Spleen (tissue), 11 donors: ENCODE results near the gene SCN4A. TPM values are rescaled to one million over a fixed set of nuclear protein-coding genes. Genes with fewer than 3 reads are reported as not detected.
A peak's percentile ranks its signal among the peaks of the same experiment; 100 is the strongest.
"Not testable (repeated sequence)": the region's sequence is repeated elsewhere in the genome, so short reads cannot be mapped to it uniquely, and the experiment has no call there.

Source experiments
- DNase-seq: peaks from one replicate; pipeline ENCODE4 v3.0.0-alpha.2; 2020
- H3K27ac ChIP-seq, 8 donors: fragments of 200-600 bp; sonication (generic) in 7 of 8; 1 replicate in 4 of 8; 2 replicates in 4 of 8; pipeline versions ENCODE4 v1.5.0 to v1.8.0; 2016 to 2021; ENCODE audit warnings: inconsistent platforms in 4 of 8, mild to moderate bottlenecking in 4 of 8, moderate library complexity in 1 of 8
- H3K27me3 ChIP-seq, 7 donors: fragments of 200-600 bp; sonication (generic) in 6 of 7; replicated peaks in 1 of 7; 1 replicate in 4 of 7; 2 replicates in 3 of 7; pipeline versions ENCODE4 v1.5.0 to v1.8.0; 2016 to 2021; ENCODE audit warnings: inconsistent platforms in 3 of 7, mild to moderate bottlenecking in 1 of 7
- H3K36me3 ChIP-seq, 6 donors: fragments of 200-600 bp; sonication (generic) in 5 of 6; 1 replicate in 4 of 6; 2 replicates in 2 of 6; pipeline versions ENCODE4 v1.5.0 to v1.8.0; 2016 to 2021; ENCODE audit warnings: inconsistent platforms in 2 of 6
- H3K4me1 ChIP-seq, 6 donors: fragments of 200-600 bp; sonication (generic) in 5 of 6; 1 replicate in 3 of 6; 2 replicates in 3 of 6; pipeline versions ENCODE4 v1.5.0 to v1.8.0; 2016 to 2021; ENCODE audit warnings: inconsistent platforms in 3 of 6
- H3K4me3 ChIP-seq, 8 donors: fragments of 200-600 bp; sonication (generic) in 7 of 8; 1 replicate in 4 of 8; 2 replicates in 4 of 8; pipeline versions ENCODE4 v1.5.0 to v1.8.0; 2016 to 2021; ENCODE audit warnings: inconsistent platforms in 4 of 8, mild to moderate bottlenecking in 4 of 8, moderate library complexity in 2 of 8
- H3K9me3 ChIP-seq, 8 donors: fragments of 200-600 bp; sonication (generic) in 7 of 8; 1 replicate in 4 of 8; 2 replicates in 4 of 8; pipeline versions ENCODE4 v1.5.0 to v1.8.0; 2016 to 2021; ENCODE audit warnings: inconsistent platforms in 4 of 8
- CTCF ChIP-seq, 11 experiments: fragments of 200-600 bp in 7 of 11; fragments of 450-650 bp in 4 of 11; sonication (generic) in 4 of 11; IDR thresholded peaks in 8 of 11; conservative IDR thresholded peaks in 3 of 11; 1 replicate in 7 of 11; 2 replicates in 4 of 11; pipeline versions ENCODE4 v1.4.0 to v1.8.0; 2016 to 2021; ENCODE audit warnings: antibody characterized with exemption in 11 of 11, inconsistent platforms in 4 of 11, mild to moderate bottlenecking in 1 of 11
- POLR2A ChIP-seq, 3 donors: fragments of 450-650 bp; IDR thresholded peaks; one replicate each; pipeline ENCODE4 v1.5.1; 2017; ENCODE audit warnings: antibody characterized with exemption in 3 of 3, mild to moderate bottlenecking in 1 of 3
- POLR2AphosphoS5 ChIP-seq, 3 donors: sonication (generic); formaldehyde crosslinking; IDR thresholded peaks; one replicate each; pipeline ENCODE4 v1.5.1; 2017; ENCODE audit warnings: antibody characterized with exemption in 3 of 3
- WGBS, 5 donors: extraction: QIAGEN DNeasy Blood & Tissue Kit in 3 of 5; methylation state at CpG; one replicate each; pipeline versions ENCODE4 v1.1.5 to v1.1.7; 2013 to 2018; 5-methylcytosine and 5-hydroxymethylcytosine counted together
- intact Hi-C: fragments of 100-400 bp; cut with DNase I; formaldehyde crosslinking; loops from one replicate; pipeline ENCODE4 v1.15.0; 2023; ENCODE audit warnings: low total_unique reads
- polyA plus RNA-seq, 3 donors: library from polyadenylated mRNA; stranded (reverse); fragments of 200-250 nt; gene quantifications; one replicate each; pipeline ENCODE4 v1.2.1, GENCODE V29; 2013
- total RNA-seq, 7 donors: library from RNA; depleted of rRNA in 3 of 7; stranded (reverse); fragments of >200 nt in 3 of 7; fragmentation: NEBNext Ultra II Directional in 4 of 7; extraction: Animal tissue kit (Norgen Biotek cat#: 25700) in 4 of 7; gene quantifications; one replicate each; pipeline versions ENCODE4 v1.1.0 to v1.2.1, GENCODE V29; 2016 to 2021
- donor health status: healthy with polysubstance abuse.
- donor health status: DM: no; HTN: no; CAD: no; lungs with moderate emphysema.
- donor health status: DM: no; HTN: no; CAD: no.
- donor health status: Bipolar disorder and iron deficiency.
- donor health status: healthy.
- donor health status: DM: no; HTN: no; CAD: no.
- donor health status: DM: yes; HTN: yes; CAD: no.

Gene SCN4A
- total and polyA plus RNA-seq, 10 donors, result 0.14 to 4.0 (median 0.86) TPM

GRCh38 chr17:63918305-63918704, 54.4 kb downstream of the SCN4A start:
- 86 to 93% (median 90%) methylated on average over 9 to 10 of the region's 10 CpGs for WGBS, 5 donors
- Histone ChIP-seq H3K27me3 (no peaks in the 10 kb centered on the region), H3K9me3 (no peaks in the 10 kb centered on the region), H3K36me3 (no peaks in the 10 kb centered on the region), H3K4me1 (peaks cover 13 to 67% (median 31%) of the 10 kb centered on the region in 6 donors), H3K27ac (no peak overlapping the region), H3K4me3 (no peak overlapping the region)
- no peak for DNase-seq
- intact Hi-C loops, result no loop called here
- no peak for TF ChIP-seq POLR2AphosphoS5 (IDR thresholded peaks at IDR 0.05)

DNA sequence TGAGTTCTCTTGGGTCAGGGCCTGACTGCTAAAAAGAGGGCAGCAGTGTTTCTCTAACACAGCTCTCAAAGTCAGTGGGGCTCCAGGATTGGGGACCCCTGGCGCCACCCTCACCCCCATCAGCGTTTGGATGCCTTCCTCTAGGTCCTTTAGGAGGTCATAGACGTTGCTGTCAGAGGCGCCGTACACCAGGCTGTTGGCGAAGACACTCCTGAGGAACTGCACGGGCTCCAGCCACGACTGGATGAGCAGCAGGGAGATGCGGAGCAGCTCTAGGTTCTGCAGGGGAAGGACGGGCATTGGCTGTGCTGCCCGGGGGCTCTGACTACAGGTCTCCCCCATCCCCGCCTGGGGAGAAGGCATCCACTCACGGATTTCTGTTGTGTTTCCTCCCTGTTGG, 55.1 kb downstream of the SCN4A start:
- Histone ChIP-seq H3K4me1 (peaks cover 13 to 60% (median 28%) of the 10 kb centered on the region in 6 donors), H3K27me3 (no peaks in the 10 kb centered on the region), H3K9me3 (no peaks in the 10 kb centered on the region), H3K27ac (no peak overlapping the region), H3K4me3 (no peak overlapping the region), H3K36me3 (no peaks in the 10 kb centered on the region)
- no peak for DNase-seq
- no peak for TF ChIP-seq POLR2AphosphoS5 (IDR thresholded peaks at IDR 0.05)
- no peak for TF ChIP-seq CTCF (IDR thresholded peaks at IDR 0.05 in 8 of 11, conservative IDR thresholded peaks at IDR 0.05 in 3 of 11)
- no peak for TF ChIP-seq POLR2A (IDR thresholded peaks at IDR 0.05)
- intact Hi-C loops, result no loop called here
- WGBS, 5 donors, result 86 to 93% (median 87%) methylated on average over 10 to 13 of the region's 13 CpGs

GRCh38 chr17:63917206-63917605, 55.5 kb downstream of the SCN4A start:
- DNase-seq, H3K27ac ChIP-seq, H3K9me3 ChIP-seq, H3K4me3 ChIP-seq, H3K27me3 ChIP-seq, intact Hi-C loops, H3K36me3 ChIP-seq: not testable (repeated sequence)
- H3K4me1 ChIP-seq, result peaks cover 13 to 56% (median 28%) of the 10 kb centered on the region in 6 donors
- 70 to 85% (median 73%) methylated on average over 7 to 11 of the region's 11 CpGs for WGBS, 5 donors

DNA sequence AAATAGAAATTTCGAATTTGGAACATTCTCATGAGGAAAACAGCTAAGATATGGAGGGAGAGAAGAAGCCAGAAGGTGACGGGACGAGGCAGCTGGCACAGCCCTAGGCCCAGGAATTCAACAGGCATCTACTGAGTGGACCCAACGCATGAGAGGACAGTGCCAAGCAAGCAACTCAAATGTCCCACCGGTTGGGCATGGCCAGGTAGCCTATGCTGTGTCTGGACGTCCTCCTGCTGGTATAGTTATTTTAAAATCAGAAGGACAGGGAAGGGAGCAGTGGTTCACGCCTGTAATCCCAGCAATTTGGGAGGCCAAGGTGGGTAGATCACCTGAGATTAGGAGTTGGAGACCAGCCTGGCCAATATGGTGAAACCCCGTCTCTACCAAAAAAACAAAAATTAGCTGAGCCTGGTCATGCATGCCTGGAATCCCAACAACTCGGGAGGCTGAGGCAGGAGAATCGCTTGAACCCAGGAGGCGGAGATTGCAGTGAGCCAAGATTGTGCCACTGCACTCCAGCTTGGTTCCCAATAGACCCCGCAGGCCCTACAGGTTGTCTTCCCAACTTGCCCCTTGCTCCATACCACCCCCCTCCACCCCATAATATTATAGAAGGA, 56.0 kb downstream of the SCN4A start:
- peaks cover 13 to 57% (median 31%) of the 10 kb centered on the region in 6 donors for H3K4me1 ChIP-seq
- 87 to 94% (median 91%) methylated on average over 12 of the region's 12 CpGs for WGBS, 5 donors
- no peak overlapping the region for H3K4me3 ChIP-seq
- H3K9me3 ChIP-seq, result no peaks in the 10 kb centered on the region
- intact Hi-C loops, result no loop called here
- no peaks in the 10 kb centered on the region for H3K27me3 ChIP-seq
- no peak overlapping the region for H3K27ac ChIP-seq
- no peaks in the 10 kb centered on the region for H3K36me3 ChIP-seq
- no peak for DNase-seq
- TF ChIP-seq CTCF (IDR thresholded peaks at IDR 0.05 in 8 of 11, conservative IDR thresholded peaks at IDR 0.05 in 3 of 11), result peak in 1 of 11 experiments; percentile 17
- TF ChIP-seq POLR2A (IDR thresholded peaks at IDR 0.05), result no peak
- TF ChIP-seq POLR2AphosphoS5 (IDR thresholded peaks at IDR 0.05), result no peak

GRCh38 chr17:63915753-63916152, 57.0 kb downstream of the SCN4A start:
- 57 to 72% (median 62%) methylated on average over 10 of the region's 10 CpGs for WGBS, 5 donors
- intact Hi-C loops, DNase-seq, H3K36me3 ChIP-seq, H3K27ac ChIP-seq, H3K27me3 ChIP-seq, H3K9me3 ChIP-seq: not testable (repeated sequence)
- H3K4me1 ChIP-seq, result peaks cover 13 to 55% (median 32%) of the 10 kb centered on the region in 6 donors
- peak overlapping the region in 1 of 8 donors; percentile 24 for H3K4me3 ChIP-seq
